Smooth muscle cell (in vitro differentiated cells): ENCODE data around the gene SCYGR7. TPM values are rescaled to one million over a fixed set of nuclear protein-coding genes. Genes with fewer than 3 reads are reported as not detected.
"Not testable (repeated sequence)": the region's sequence is repeated elsewhere in the genome, so short reads cannot be mapped to it uniquely, and the experiment has no call there.

Experiments used
- DNase-seq: peaks from one replicate; lab custom pipeline; 2025; ENCODE audit not compliant: unreplicated experiment; lab: John Stamatoyannopoulos, UW
- H2AFZ ChIP-seq: fragments of 200-600 bp; sonication (generic); 2 replicates; pipeline ENCODE4 v1.6.0; 2016; ENCODE audit warnings: antibody characterized with exemption, low read depth, mild to moderate bottlenecking
- H3F3A ChIP-seq: fragments of 200-600 bp; sonication (generic); 2 replicates; pipeline ENCODE4 v1.6.0; 2017; ENCODE audit warnings: antibody characterized with exemption, low read depth
- H3K27ac ChIP-seq: fragments of 200-600 bp; sonication (generic); 2 replicates; pipeline ENCODE4 v1.5.1; 2016; ENCODE audit warnings: low read depth, mild to moderate bottlenecking
- H3K27me3 ChIP-seq: fragments of 200-600 bp; sonication (generic); 2 replicates; pipeline ENCODE4 v1.6.1; 2016; ENCODE audit warnings: low read depth, mild to moderate bottlenecking
- H3K36me3 ChIP-seq: fragments of 200-600 bp; sonication (generic); 2 replicates; pipeline ENCODE4 v1.5.1; 2016; ENCODE audit warnings: low read depth
- H3K4me1 ChIP-seq: fragments of 200-600 bp; sonication (generic); 2 replicates; pipeline ENCODE4 v1.5.1; 2016; ENCODE audit warnings: low read depth
- H3K4me2 ChIP-seq: fragments of 200-600 bp; sonication (generic); 2 replicates; pipeline ENCODE4 v1.6.0; 2016; ENCODE audit warnings: mild to moderate bottlenecking
- H3K4me3 ChIP-seq: fragments of 200-600 bp; sonication (generic); 2 replicates; pipeline ENCODE4 v1.5.1; 2016; ENCODE audit warnings: mild to moderate bottlenecking
- H3K79me2 ChIP-seq: fragments of 200-600 bp; sonication (generic); 2 replicates; pipeline ENCODE4 v1.6.0; 2016; ENCODE audit warnings: low read depth, mild to moderate bottlenecking
- H3K9ac ChIP-seq: fragments of 200-600 bp; sonication (generic); 2 replicates; pipeline ENCODE4 v1.6.0; 2016; ENCODE audit warnings: low read depth
- H3K9me3 ChIP-seq: fragments of 200-600 bp; sonication (generic); replicated peaks from 2 replicates; pipeline ENCODE4 v1.5.1; 2016; ENCODE audit warnings: low read depth
- H4K20me1 ChIP-seq: fragments of 200-600 bp; sonication (generic); 2 replicates; pipeline ENCODE4 v1.6.0; 2016; ENCODE audit warnings: low read depth
- CTCF ChIP-seq: fragments of 200-600 bp; sonication (generic); IDR thresholded peaks from 2 replicates; pipeline ENCODE4 v1.5.1; 2017; ENCODE audit warnings: borderline replicate concordance, mild to moderate bottlenecking, antibody characterized with exemption; ENCODE audit not compliant: insufficient read depth, poor library complexity, severe bottlenecking
- WGBS: methylation state at CpG from one replicate; pipeline ENCODE4 v1.1.7; 2016; ENCODE audit warnings: low lambda C conversion rate; 5-methylcytosine and 5-hydroxymethylcytosine counted together
- polyA plus RNA-seq: library from polyadenylated mRNA; unstranded; fragments of >200 nt; fragmentation: Nextera tagmentation; extraction: Ambion mirVana; gene quantifications from 2 replicates; pipeline ENCODE4 v1.2.1, GENCODE V29; 2016
- total RNA-seq: library from RNA; depleted of rRNA; stranded (reverse); fragments of >200 nt; gene quantifications from 2 replicates; pipeline ENCODE4 v1.2.3, GENCODE V29; 2014

Gene SCYGR7
- total and polyA plus RNA-seq, 2 experiments from 2014 or later, result not detected

GRCh38 chr2:227745594-227745993 is 17.5 kb downstream of the SCYGR7 start, which contains the start of gene SCYGR8:
Gene SCYGR8 (plus strand): TSS chr2:227745894. CDS start chr2:227745894, 0 bp downstream.
- DNase-seq, result no peak
- no peak within 1 kb of the TSS for H2AFZ ChIP-seq
- TF ChIP-seq CTCF, result no peak
- no peaks in the 10 kb centered on the region for H3K27me3 ChIP-seq
- no peak within 1 kb of the TSS for H3K9ac ChIP-seq
- 97% methylated on average over 6 of the region's 9 CpGs for WGBS
- H3K27ac ChIP-seq, result no peak within 1 kb of the TSS
- H3K4me1 ChIP-seq, result no peaks in the 10 kb centered on the region
- H3K4me2 ChIP-seq, result no peak within 1 kb of the TSS
- H3K79me2 ChIP-seq, result no peaks in the 10 kb centered on the region
- no peaks in the 10 kb centered on the region for H3K36me3 ChIP-seq
- no peak within 1 kb of the TSS for H3K4me3 ChIP-seq
- no peaks in the 10 kb centered on the region for H4K20me1 ChIP-seq
- H3F3A ChIP-seq, result no peaks in the 10 kb centered on the region
- H3K9me3 ChIP-seq, result no peaks in the 10 kb centered on the region

- Histone ChIP-seq H3K36me3 (no peaks in the 10 kb centered on the region), H3K4me3 (no peak overlapping the region), H2AFZ (no peak overlapping the region), H3K9me3 (no peaks in the 10 kb centered on the region), H3K79me2 (no peaks in the 10 kb centered on the region), H3K4me2 (no peak overlapping the region), H3K9ac (no peak overlapping the region), H4K20me1 (no peaks in the 10 kb centered on the region), H3F3A (no peaks in the 10 kb centered on the region), H3K4me1 (no peaks in the 10 kb centered on the region), H3K27me3 (no peaks in the 10 kb centered on the region), H3K27ac (no peak overlapping the region)
- peak; percentile 35 for TF ChIP-seq CTCF
- 59% methylated on average over 6 of the region's 6 CpGs for WGBS
- DNase-seq, result no peak
These were observed 19.9 kb downstream of the SCYGR7 start for GRCh38 chr2:227748079-227748478.

- H3K27ac ChIP-seq, H3K4me3 ChIP-seq, H3K27me3 ChIP-seq, DNase-seq, H2AFZ ChIP-seq, H4K20me1 ChIP-seq, H3K4me2 ChIP-seq, H3K9ac ChIP-seq, H3F3A ChIP-seq, H3K36me3 ChIP-seq, H3K79me2 ChIP-seq, H3K9me3 ChIP-seq, H3K4me1 ChIP-seq: not testable (repeated sequence)
- 74% methylated on average over 4 of the region's 4 CpGs for WGBS
These were observed 28.1 kb downstream of the SCYGR7 start for GRCh38 chr2:227756261-227756660.

- H3K27ac ChIP-seq, result no peak overlapping the region
- H3K4me3 ChIP-seq, result no peak overlapping the region
- no peaks in the 10 kb centered on the region for H3K79me2 ChIP-seq
- H3K9me3 ChIP-seq, result no peaks in the 10 kb centered on the region
- H3K27me3 ChIP-seq, result no peaks in the 10 kb centered on the region
- H3F3A ChIP-seq, result peaks cover 4% of the 10 kb centered on the region
- H3K36me3 ChIP-seq, result no peaks in the 10 kb centered on the region
- peak overlapping the region; percentile 66 for H2AFZ ChIP-seq
- no peak overlapping the region for H3K4me2 ChIP-seq
- H3K4me1 ChIP-seq, result no peaks in the 10 kb centered on the region
- no peak overlapping the region for H3K9ac ChIP-seq
- WGBS, result 36% methylated on average over 13 of the region's 13 CpGs
- no peak for DNase-seq
- no peak for TF ChIP-seq CTCF
- no peaks in the 10 kb centered on the region for H4K20me1 ChIP-seq
These were observed 31.4 kb downstream of the SCYGR7 start for GRCh38 chr2:227759411-227760118.
